ENCODE measurements around the gene CDC42EP1.

- TF ChIP-seq PBX3 (IDR thresholded peaks at IDR 0.05), result no peak
- TF ChIP-seq SIN3A (IDR thresholded peaks at IDR 0.05; ENCODE audit: borderline replicate concordance, low read depth, low read length), result no peak
- TF ChIP-seq CTCF (IDR thresholded peaks at IDR 0.05), result no peak
- no peak for TF ChIP-seq GABPA (IDR thresholded peaks at IDR 0.05; ENCODE audit: low read depth)
- TF ChIP-seq FOSL2 (IDR thresholded peaks at IDR 0.05; ENCODE audit: borderline replicate concordance, low read depth), result no peak
- no peak for TF ChIP-seq IRF3 (IDR thresholded peaks at IDR 0.05; ENCODE audit: low read depth, low read length)
- TF ChIP-seq REST (IDR thresholded peaks at IDR 0.05; ENCODE audit: low read depth, low read length), result no peak
- no peak for TF ChIP-seq POLR2AphosphoS5 (IDR thresholded peaks at IDR 0.05; ENCODE audit: low read depth, low read length)
- TF ChIP-seq FOXM1 (IDR thresholded peaks at IDR 0.05; ENCODE audit: low read depth), result no peak
- no peak for TF ChIP-seq EP300 (IDR thresholded peaks at IDR 0.05; ENCODE audit: borderline replicate concordance in 1 of 2, low read depth in 1 of 2, low read length in 1 of 2)
- TF ChIP-seq ZBTB33 (IDR thresholded peaks at IDR 0.05; ENCODE audit: borderline replicate concordance, low read depth), result no peak
- TF ChIP-seq NRF1 (IDR thresholded peaks at IDR 0.05; ENCODE audit: low read depth, low read length), result no peak
These were observed 40.9 kb downstream of the CDC42EP1 start for GRCh38 chr22:37601203-37601539.

Measured in SK-N-SH (cell line).